WERI-Rb-1 (cell line): ENCODE measurements around the gene ANXA2R.

Experiments used
- DNase-seq: peaks from one replicate; pipeline ENCODE4 v3.0.0-alpha.2; 2020
- H3K27ac ChIP-seq: fragments of 250-450 bp; sonication (Bioruptor Pico); 2 replicates; pipeline ENCODE4 v1.5.1; 2020; ENCODE audit warnings: mild to moderate bottlenecking, moderate library complexity
- H3K27me3 ChIP-seq: fragments of 250-450 bp; sonication (Bioruptor Pico); 2 replicates; pipeline ENCODE4 v1.5.1; 2021; ENCODE audit warnings: mild to moderate bottlenecking, low read depth, moderate library complexity; ENCODE audit not compliant: insufficient read depth, severe bottlenecking
- H3K36me3 ChIP-seq: fragments of 250-450 bp; sonication (Bioruptor Pico); 2 replicates; pipeline ENCODE4 v1.5.1; 2020; ENCODE audit warnings: mild to moderate bottlenecking, moderate library complexity
- H3K4me3 ChIP-seq: 2 replicates; pipeline ENCODE4 v1.5.1; 2011; ENCODE audit warnings: low read depth, mild to moderate bottlenecking, control low read depth, low read length
- H3K9me3 ChIP-seq: fragments of 250-450 bp; sonication (Bioruptor Pico); 2 replicates; pipeline ENCODE4 v1.5.1; 2021; ENCODE audit warnings: mild to moderate bottlenecking, moderate library complexity; ENCODE audit not compliant: severe bottlenecking
- TF ChIP-seq, protein P1 (sequence below): IDR thresholded peaks from 2 replicates; pipeline ENCODE4 v1.5.1; 2011; ENCODE audit warnings: low read depth, mild to moderate bottlenecking, control low read depth, inconsistent platforms, low read length

The ANXA2R gene

DNA sequence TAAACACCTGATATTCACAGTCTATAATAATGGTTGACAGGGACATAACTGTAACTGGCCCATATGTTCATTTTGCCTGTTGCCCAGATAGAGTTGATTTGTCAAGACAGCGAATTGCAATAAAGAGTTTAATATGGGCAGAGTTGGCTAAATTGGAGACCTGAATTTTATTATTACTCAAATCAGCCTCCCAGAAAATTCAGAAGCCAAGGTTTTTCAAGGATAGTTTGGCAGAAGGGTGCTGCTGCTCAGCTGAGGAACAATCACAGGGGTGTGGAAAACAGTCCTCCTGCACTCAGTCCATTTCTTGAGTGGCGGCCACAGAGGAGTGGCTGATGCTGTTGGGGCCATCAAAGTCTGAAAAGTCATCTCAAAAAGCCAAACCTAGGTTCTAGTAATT, 19.0 kb downstream of the ANXA2R start:
- no peak for DNase-seq
- Histone ChIP-seq H3K27ac (no peak overlapping the region), H3K9me3 (peaks cover 14% of the 10 kb centered on the region), H3K36me3 (no peaks in the 10 kb centered on the region), H3K27me3 (peaks cover 86% of the 10 kb centered on the region), H3K4me3 (no peak overlapping the region)
- TF ChIP-seq, protein P1, sequence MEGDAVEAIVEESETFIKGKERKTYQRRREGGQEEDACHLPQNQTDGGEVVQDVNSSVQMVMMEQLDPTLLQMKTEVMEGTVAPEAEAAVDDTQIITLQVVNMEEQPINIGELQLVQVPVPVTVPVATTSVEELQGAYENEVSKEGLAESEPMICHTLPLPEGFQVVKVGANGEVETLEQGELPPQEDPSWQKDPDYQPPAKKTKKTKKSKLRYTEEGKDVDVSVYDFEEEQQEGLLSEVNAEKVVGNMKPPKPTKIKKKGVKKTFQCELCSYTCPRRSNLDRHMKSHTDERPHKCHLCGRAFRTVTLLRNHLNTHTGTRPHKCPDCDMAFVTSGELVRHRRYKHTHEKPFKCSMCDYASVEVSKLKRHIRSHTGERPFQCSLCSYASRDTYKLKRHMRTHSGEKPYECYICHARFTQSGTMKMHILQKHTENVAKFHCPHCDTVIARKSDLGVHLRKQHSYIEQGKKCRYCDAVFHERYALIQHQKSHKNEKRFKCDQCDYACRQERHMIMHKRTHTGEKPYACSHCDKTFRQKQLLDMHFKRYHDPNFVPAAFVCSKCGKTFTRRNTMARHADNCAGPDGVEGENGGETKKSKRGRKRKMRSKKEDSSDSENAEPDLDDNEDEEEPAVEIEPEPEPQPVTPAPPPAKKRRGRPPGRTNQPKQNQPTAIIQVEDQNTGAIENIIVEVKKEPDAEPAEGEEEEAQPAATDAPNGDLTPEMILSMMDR: no peak

DNA sequence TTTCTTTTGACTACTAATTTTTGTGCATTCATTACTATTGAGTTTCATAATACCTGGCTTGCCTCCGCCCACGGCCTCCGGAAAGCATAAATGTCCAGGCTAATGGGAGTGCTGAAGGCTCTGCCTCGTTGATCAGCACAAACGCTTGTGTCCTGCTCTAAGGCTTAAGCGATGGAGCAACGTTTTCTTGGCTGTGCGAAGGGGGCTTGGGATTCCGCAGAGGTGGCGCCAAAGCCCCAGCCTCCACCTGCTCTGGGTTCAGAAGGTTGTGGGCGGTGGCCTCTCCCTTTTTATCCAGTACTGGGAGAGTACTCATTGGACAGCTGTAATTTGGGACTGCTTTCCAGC, 19.7 kb downstream of the ANXA2R start:
- TF ChIP-seq, protein P1: no peak
- no peak overlapping the region for H3K27ac ChIP-seq
- H3K36me3 ChIP-seq: no peaks in the 10 kb centered on the region
- H3K27me3 ChIP-seq: peaks cover 87% of the 10 kb centered on the region
- peaks cover 14% of the 10 kb centered on the region for H3K9me3 ChIP-seq
- no peak overlapping the region for H3K4me3 ChIP-seq
- DNase-seq: no peak

DNA sequence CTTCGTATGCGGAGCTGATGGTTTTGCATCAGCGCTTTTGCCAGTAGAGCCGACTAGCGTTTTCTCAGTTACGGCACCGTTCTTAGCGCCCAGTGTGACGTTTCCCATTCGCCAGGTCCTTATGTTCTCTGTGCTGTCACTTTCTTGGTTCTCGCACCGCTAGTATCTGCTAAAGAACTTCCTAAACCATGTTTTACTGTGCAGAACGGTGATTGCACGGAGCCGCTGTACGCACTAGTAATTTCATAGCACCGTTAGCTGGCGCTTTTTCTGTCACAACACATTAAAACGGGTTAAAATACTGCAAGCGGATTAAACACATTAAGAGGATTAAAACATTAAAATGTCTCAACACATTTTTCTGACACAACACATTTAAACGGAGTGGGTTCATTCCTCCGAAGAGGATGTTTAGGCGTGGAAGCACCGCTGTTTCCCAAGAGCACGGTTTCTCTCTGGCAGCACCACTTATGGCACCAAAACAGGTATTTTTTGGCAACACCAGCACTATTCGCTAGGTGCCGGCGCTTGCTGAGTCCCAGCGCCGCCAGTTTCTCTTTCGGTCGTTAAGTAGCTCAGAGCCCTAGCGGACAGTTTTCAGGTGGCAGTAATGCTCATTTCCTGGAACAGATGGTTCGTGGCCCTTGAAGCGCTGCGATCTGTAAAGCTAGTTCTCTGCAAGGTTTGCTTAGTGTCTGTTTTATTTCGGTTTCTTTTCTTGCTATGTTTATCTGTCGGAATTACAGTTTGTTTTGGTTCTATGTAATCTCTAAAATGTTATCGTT, 20.3 kb downstream of the ANXA2R start:
- Histone ChIP-seq H3K36me3 (no peaks in the 10 kb centered on the region), H3K4me3 (no peak overlapping the region), H3K27ac (no peak overlapping the region), H3K9me3 (peaks cover 14% of the 10 kb centered on the region), H3K27me3 (peaks cover 92% of the 10 kb centered on the region)
- DNase-seq: peak; percentile 77
- TF ChIP-seq, protein P1: peak; percentile 40

DNA sequence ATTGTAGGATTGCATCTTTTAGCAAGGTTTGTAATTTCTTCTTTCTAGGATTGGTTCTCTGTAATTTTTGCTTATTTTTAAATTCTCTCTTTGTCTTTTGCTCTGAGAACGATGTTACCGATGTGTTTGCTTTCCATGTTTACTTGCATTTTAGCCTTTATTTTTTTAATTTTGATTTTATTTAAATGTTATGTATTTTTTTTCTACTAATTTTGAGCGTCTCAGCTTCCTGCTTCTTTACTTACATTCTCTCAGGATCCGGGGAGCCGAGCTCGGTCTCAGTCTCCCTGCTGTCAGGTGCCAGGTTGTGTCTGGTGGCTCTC, 20.9 kb downstream of the ANXA2R start:
- no peak for DNase-seq
- TF ChIP-seq, protein P1: no peak
- no peaks in the 10 kb centered on the region for H3K36me3 ChIP-seq
- H3K4me3 ChIP-seq: no peak overlapping the region
- peaks cover 92% of the 10 kb centered on the region for H3K27me3 ChIP-seq
- peaks cover 14% of the 10 kb centered on the region for H3K9me3 ChIP-seq
- no peak overlapping the region for H3K27ac ChIP-seq

DNA sequence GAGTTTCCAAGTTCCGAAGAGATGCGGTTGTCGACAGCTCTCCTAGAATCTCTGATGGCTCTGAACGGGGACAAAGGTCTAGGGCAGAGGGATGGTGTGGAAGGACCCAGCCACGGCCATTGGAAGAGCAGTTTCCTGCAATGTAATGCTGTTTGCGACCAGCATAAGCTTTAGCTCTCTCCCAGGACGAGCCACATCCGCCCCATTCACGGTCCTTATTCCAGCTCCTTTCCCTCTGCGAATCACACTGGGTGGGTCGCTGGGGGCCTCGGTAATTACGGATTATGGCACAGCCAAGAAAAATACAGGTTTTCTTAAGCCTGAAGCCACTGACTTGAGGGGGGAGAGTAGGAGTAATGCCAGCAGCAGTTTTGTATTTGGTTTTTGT, 22.7 kb downstream of the ANXA2R start:
- H3K9me3 ChIP-seq: peaks cover 14% of the 10 kb centered on the region
- H3K27me3 ChIP-seq: peaks cover 90% of the 10 kb centered on the region
- no peak overlapping the region for H3K27ac ChIP-seq
- DNase-seq: no peak
- TF ChIP-seq, protein P1: no peak
- no peaks in the 10 kb centered on the region for H3K36me3 ChIP-seq
- H3K4me3 ChIP-seq: no peak overlapping the region

DNA sequence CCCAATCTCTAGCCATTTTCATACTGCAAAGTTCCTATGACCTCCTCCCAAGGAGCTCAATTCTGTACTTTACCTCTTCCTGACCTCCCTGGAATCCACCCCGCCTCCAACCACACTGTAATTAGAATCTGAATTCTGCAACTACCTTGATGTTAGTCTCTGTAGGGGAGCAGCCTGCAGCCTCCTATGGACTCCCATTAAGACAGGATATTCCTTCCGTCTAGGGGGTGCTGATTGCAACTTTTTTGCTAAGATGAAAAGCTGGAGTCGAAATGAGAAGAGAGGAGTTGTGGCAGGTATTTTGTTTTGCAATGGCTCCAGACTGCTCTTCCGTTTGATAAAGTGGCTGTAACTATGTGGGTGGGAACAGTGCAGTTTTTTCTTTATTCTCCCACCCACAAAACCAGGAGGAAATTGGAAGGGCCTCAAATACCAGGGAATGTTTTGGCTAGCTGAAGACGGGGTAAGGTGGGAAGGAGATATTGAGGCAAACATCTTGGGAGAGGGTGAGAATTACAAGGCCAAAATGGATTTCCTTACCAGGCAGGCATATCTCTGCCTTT, 23.8 kb downstream of the ANXA2R start:
- no peak for DNase-seq
- TF ChIP-seq, protein P1: no peak
- Histone ChIP-seq H3K27ac (no peak overlapping the region), H3K9me3 (peaks cover 14% of the 10 kb centered on the region), H3K36me3 (no peaks in the 10 kb centered on the region), H3K4me3 (no peak overlapping the region), H3K27me3 (peaks cover 90% of the 10 kb centered on the region)
